GM12865 (cell line): ENCODE results near the gene CTDP1.
A peak's percentile ranks its signal among the peaks of the same experiment; 100 is the strongest.
"Not testable (repeated sequence)": the region's sequence is repeated elsewhere in the genome, so short reads cannot be mapped to it uniquely, and the experiment has no call there.

Experiments used
- DNase-seq: peaks from one replicate; pipeline ENCODE4 v3.0.0; 2010; ENCODE audit warnings: low read depth
- H3K4me3 ChIP-seq: 2 replicates; pipeline ENCODE4 v1.5.1; 2011; ENCODE audit warnings: mild to moderate bottlenecking, low read depth, low read length, control low read depth
- CTCF ChIP-seq: IDR thresholded peaks from 2 replicates; pipeline ENCODE4 v1.5.1; 2011; ENCODE audit warnings: low read length, control low read depth, low read depth, inconsistent platforms; ENCODE audit not compliant: insufficient read depth; ENCODE audit errors: missing control alignments

Gene CTDP1

DNA sequence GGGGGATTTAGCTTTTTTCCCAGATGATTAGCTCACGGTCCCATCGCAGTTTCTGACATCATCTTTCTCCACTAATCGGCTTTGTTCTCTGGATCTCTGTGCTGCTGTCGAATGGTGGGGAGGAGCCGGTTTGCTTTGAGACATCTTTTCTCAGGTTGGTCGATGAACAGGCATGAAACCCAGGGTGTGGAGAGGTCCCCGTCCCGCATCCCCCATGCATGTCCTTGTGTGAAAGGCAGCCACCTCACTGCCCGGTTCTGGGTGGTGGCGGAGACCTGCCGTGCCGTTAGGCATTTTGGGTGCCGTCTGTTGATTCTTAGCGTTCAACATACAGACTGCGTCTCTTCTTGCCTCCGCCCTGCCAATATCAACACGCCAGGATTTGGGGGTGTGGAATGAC is 57.8 kb downstream of the CTDP1 start:
- TF ChIP-seq CTCF = no peak
- no peak overlapping the region for H3K4me3 ChIP-seq
- no peak for DNase-seq

DNA sequence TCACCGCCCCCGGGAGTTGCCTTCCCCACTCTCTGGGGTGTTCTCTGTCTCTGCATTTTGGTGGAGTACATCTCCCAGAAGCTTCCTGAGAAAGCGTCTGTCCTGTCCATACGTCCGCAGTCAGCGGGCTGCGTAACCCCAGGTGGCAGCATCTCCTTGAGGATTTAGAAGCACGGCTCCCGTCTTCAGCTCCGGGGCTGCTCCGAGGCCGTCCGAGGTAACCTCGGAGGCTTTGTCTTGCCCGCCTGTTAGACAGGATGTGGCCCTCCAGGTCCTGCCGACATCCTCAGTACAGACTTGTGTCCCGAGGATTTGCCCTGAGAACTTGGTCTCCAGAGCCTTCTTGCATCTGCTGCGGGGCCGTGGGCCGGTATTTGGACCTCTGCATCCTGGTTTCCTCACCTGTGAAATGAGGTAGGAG is 58.4 kb downstream of the CTDP1 start:
- no peak for TF ChIP-seq CTCF
- DNase-seq = no peak

GRCh38 chr18:79738581-79739439 is 59.2 kb downstream of the CTDP1 start:
- TF ChIP-seq CTCF = no peak
- DNase-seq = no peak

More for the DNA sequence above, 58.4 kb downstream of the CTDP1 start:
- no peak overlapping the region for H3K4me3 ChIP-seq

DNA sequence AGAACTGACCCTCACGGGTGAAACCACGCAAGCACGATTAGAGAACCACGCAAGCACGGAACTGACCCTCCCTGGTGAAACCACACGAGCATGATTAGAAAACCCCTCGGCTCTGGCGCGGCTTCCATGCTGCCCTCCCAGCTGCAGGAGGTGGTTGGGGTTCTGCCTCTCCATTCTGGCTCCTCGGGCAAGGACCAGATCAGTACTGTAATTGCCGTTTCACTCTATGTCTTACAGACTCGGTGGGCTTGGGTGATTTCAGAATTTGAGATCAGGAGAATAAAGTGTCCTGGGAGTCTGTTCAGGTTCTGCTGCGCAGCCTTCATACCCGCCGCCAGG is 59.8 kb downstream of the CTDP1 start:
- no peak for DNase-seq
- no peak overlapping the region for H3K4me3 ChIP-seq
- no peak for TF ChIP-seq CTCF

More at GRCh38 chr18:79738581-79739439, 59.2 kb downstream of the CTDP1 start:
- H3K4me3 ChIP-seq = no peak overlapping the region

GRCh38 chr18:79740047-79740446 is 60.4 kb downstream of the CTDP1 start:
- not testable (repeated sequence) for DNase-seq, H3K4me3 ChIP-seq

DNA sequence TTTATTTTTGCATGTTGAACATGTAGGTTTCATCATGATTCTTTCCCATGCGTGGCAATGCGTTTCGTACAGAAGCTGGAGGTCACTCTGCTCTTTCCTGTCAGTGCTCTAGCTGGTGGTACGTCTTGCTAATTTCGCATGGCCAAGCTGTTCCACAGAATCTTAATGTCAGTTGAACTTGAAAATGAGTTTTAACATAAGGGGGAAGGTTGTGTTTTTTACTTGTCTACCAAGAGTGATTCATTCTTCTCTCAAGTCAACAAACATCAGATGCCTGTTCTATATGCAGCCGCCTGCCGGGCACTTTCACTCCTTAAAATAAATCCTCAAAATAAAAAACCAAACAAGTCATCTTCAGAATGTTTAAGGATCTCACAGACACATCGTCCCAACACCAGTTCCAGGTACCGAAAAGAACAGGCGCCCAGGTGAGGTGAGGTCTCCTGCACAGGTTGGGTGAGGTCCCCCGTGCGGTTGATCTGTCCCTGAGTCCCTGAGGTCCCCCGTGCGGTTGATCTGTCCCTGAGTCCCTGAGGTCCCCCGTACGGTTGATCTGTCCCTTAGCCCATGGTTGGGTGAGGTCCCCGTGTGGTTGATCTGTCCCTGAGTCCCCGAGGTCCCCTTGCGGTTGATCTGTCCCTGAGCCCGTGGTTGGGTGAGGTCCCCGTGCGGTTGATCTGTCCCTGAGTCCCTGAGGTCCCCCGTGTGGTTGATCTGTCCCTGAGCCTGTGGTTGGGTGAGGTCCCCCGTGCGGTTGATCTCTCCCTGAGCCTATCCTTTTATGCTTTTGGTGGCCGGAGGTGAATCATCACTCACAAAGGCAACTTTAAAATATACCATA is 61.1 kb downstream of the CTDP1 start:
- no peak for TF ChIP-seq CTCF
- no peak overlapping the region for H3K4me3 ChIP-seq
- DNase-seq = peak; percentile 35

DNA sequence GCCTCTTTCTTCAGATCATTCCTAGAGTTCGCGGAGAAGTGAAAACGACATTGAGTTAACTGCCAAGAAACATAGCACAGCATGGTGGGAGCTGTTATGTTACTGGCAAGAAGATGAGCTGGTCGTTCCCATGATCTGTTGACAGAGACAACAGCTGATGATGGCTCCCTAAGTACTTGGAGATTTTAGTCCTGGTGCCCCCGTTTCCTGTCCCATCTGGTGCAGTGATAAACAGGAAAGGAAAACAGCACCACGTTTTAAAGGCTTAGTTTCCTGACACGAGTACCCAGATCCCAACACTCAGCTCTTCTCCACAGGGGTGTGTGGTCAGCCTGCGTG is 61.7 kb downstream of the CTDP1 start:
- H3K4me3 ChIP-seq = no peak overlapping the region
- DNase-seq = no peak
- TF ChIP-seq CTCF = no peak
